IMR-90 (cell line): Measurements from ENCODE around the gene PBRM1. TPM values are rescaled to one million over a fixed set of nuclear protein-coding genes. Genes with fewer than 3 reads are reported as not detected.

ENCODE experiments used
- ATAC-seq: fragments of 200-7000 bp; cut with Tn5 transposase; 2 replicates; pipeline ENCODE4 v1.9.1; 2020; ENCODE audit warnings: low read depth, mild to moderate bottlenecking, moderate library complexity
- BruUV-seq: library from RNA; stranded (reverse); fragments of 400-500 nt; replicated peaks from 2 replicates; lab custom pipeline; 2021; lab: Mats Ljungman, UMichigan
- CTCF ChIA-PET: fragments of 300-600 bp; formaldehyde crosslinking; extraction: SDS; loops from one replicate; lab custom pipeline; 2021; ENCODE audit warnings: antibody characterized with exemption; lab: Yijun Ruan, JAX
- POLR2A ChIA-PET: fragments of 300-600 bp; sonication (Branson Sonifier 250); formaldehyde crosslinking; loops from one replicate; lab custom pipeline; 2022; ENCODE audit warnings: antibody characterized with exemption; ENCODE audit not compliant: unreplicated experiment; lab: Charles Lee
- DNase-seq: peaks from one replicate; pipeline ENCODE4 v3.0.0; 2013
- H2AFZ ChIP-seq: replicated peaks from 2 replicates; pipeline ENCODE3; 2013; ENCODE audit warnings: low read length, mild to moderate bottlenecking; ENCODE audit not compliant: poor library complexity
- H2AK5ac ChIP-seq: 2 replicates; pipeline ENCODE4 v1.6.1; 2013; ENCODE audit warnings: low read depth, low read length, inconsistent platforms
- H2AK9ac ChIP-seq: replicated peaks from 2 replicates; pipeline ENCODE3; 2013; ENCODE audit warnings: mild to moderate bottlenecking, low read depth, low read length, moderate library complexity; ENCODE audit not compliant: poor library complexity
- H2BK120ac ChIP-seq: 2 replicates; pipeline ENCODE4 v1.6.1; 2013; ENCODE audit warnings: low read depth, low read length, inconsistent platforms
- H2BK15ac ChIP-seq: 3 replicates; pipeline ENCODE4 v1.6.1; 2013; ENCODE audit warnings: low read depth, low read length, inconsistent platforms
- H2BK20ac ChIP-seq: 2 replicates; pipeline ENCODE4 v1.6.1; 2013; ENCODE audit warnings: low read depth, mild to moderate bottlenecking, inconsistent platforms, low read length, moderate library complexity
- H2BK5ac ChIP-seq: 2 replicates; pipeline ENCODE4 v1.6.1; 2013; ENCODE audit warnings: mild to moderate bottlenecking, low read depth, low read length, inconsistent platforms; ENCODE audit not compliant: poor library complexity, severe bottlenecking
- H3K14ac ChIP-seq: replicated peaks from 2 replicates; pipeline ENCODE4 v1.6.1; 2013; ENCODE audit warnings: low read depth, low read length, inconsistent platforms
- H3K18ac ChIP-seq: 2 replicates; pipeline ENCODE4 v1.6.1; 2013; ENCODE audit warnings: low read depth, low read length, control low read depth
- H3K23ac ChIP-seq: 2 replicates; pipeline ENCODE4 v1.6.1; 2013; ENCODE audit warnings: low read depth, low read length, inconsistent platforms
- H3K27ac ChIP-seq: 2 replicates; pipeline ENCODE4 v1.5.1; 2013; ENCODE audit warnings: mild to moderate bottlenecking, control low read depth, low read length; ENCODE audit not compliant: insufficient read depth
- H3K27me3 ChIP-seq: 2 replicates; pipeline ENCODE4 v1.6.1; 2013; ENCODE audit warnings: low read length; ENCODE audit not compliant: control insufficient read depth, insufficient read depth
- H3K36me3 ChIP-seq: 2 replicates; pipeline ENCODE4 v1.6.1; 2013; ENCODE audit warnings: low read length, mixed read lengths; ENCODE audit not compliant: control insufficient read depth, insufficient read depth
- H3K4ac ChIP-seq: 2 replicates; pipeline ENCODE4 v1.6.1; 2013; ENCODE audit warnings: low read depth, low read length, inconsistent platforms
- H3K4me1 ChIP-seq: 2 replicates; pipeline ENCODE4 v1.6.1; 2013; ENCODE audit warnings: low read length, mixed read lengths; ENCODE audit not compliant: control insufficient read depth, insufficient read depth
- H3K4me2 ChIP-seq: 2 replicates; pipeline ENCODE4 v1.6.1; 2013; ENCODE audit warnings: low read depth, mild to moderate bottlenecking, control low read depth, low read length, moderate library complexity
- H3K4me3 ChIP-seq: 2 replicates; pipeline ENCODE4 v1.5.1; 2013; ENCODE audit warnings: low read depth, mild to moderate bottlenecking, control low read depth, low read length, moderate library complexity; ENCODE audit not compliant: insufficient read depth
- H3K56ac ChIP-seq: 2 replicates; pipeline ENCODE4 v1.6.1; 2013; ENCODE audit warnings: low read length, inconsistent platforms; ENCODE audit not compliant: insufficient read depth; ENCODE audit errors: extremely low read depth
- H3K79me1 ChIP-seq, 2 experiments: 2 replicates each; pipeline ENCODE4 v1.6.1; 2013; ENCODE audit warnings: low read length in 2 of 2, inconsistent platforms in 1 of 2, low read depth in 1 of 2
- H3K9ac ChIP-seq: 2 replicates; pipeline ENCODE4 v1.6.1; 2013; ENCODE audit warnings: low read depth, low read length, control low read depth
- H3K9me1 ChIP-seq: 2 replicates; pipeline ENCODE4 v1.6.1; 2013; ENCODE audit warnings: low read length, inconsistent platforms; ENCODE audit not compliant: insufficient read depth
- H3K9me3 ChIP-seq: 2 replicates; pipeline ENCODE4 v1.6.1; 2013; ENCODE audit warnings: low read length; ENCODE audit not compliant: control insufficient read depth, insufficient read depth
- H4K20me1 ChIP-seq: 2 replicates; pipeline ENCODE4 v1.6.1; 2013; ENCODE audit warnings: low read length, inconsistent platforms; ENCODE audit not compliant: insufficient read depth
- H4K5ac ChIP-seq: 2 replicates; pipeline ENCODE4 v1.6.1; 2013; ENCODE audit warnings: mild to moderate bottlenecking, low read depth, low read length, control low read depth
- H4K8ac ChIP-seq, 2 experiments: 2 replicates each; pipeline ENCODE4 v1.6.1; 2013; ENCODE audit warnings: low read depth in 2 of 2, low read length in 2 of 2, control low read depth in 1 of 2, inconsistent platforms in 1 of 2
- H4K91ac ChIP-seq: 2 replicates; pipeline ENCODE4 v1.6.1; 2013; ENCODE audit warnings: low read depth, low read length, inconsistent platforms; ENCODE audit not compliant: insufficient read depth
- BHLHE40 ChIP-seq: fragments of 150-350 bp; IDR thresholded peaks from 2 replicates; pipeline ENCODE4 v1.6.1; 2016; ENCODE audit warnings: mild to moderate bottlenecking, low read depth, low read length
- CEBPB ChIP-seq: IDR thresholded peaks from 2 replicates; pipeline ENCODE4 v1.6.1; 2012; ENCODE audit warnings: low read depth, low read length, improper control_type of control experiment
- CHD1 ChIP-seq: IDR thresholded peaks from 2 replicates; pipeline ENCODE4 v1.6.1; 2012; ENCODE audit warnings: low read depth, low read length, improper control_type of control experiment
- FOS ChIP-seq: fragments of 150-350 bp; IDR thresholded peaks from 2 replicates; pipeline ENCODE4 v1.6.1; 2016; ENCODE audit warnings: low read depth, low read length
- MAFK ChIP-seq: IDR thresholded peaks from 2 replicates; pipeline ENCODE4 v1.6.1; 2012; ENCODE audit warnings: low read depth, low read length, improper control_type of control experiment
- MAZ ChIP-seq: IDR thresholded peaks from 2 replicates; pipeline ENCODE4 v1.6.1; 2012; ENCODE audit warnings: low read depth, mild to moderate bottlenecking, low read length, improper control_type of control experiment, moderate library complexity, borderline replicate concordance
- MXI1 ChIP-seq: IDR thresholded peaks from 2 replicates; pipeline ENCODE4 v1.6.1; 2012; ENCODE audit warnings: low read depth, mild to moderate bottlenecking, low read length, moderate library complexity, borderline replicate concordance
- NFE2L2 ChIP-seq: fragments of 150-350 bp; IDR thresholded peaks from 2 replicates; pipeline ENCODE4 v1.6.1; 2016; ENCODE audit warnings: low read depth, mild to moderate bottlenecking, low read length
- POLR2A ChIP-seq: IDR thresholded peaks from 2 replicates; pipeline ENCODE4 v1.6.1; 2012; ENCODE audit warnings: mild to moderate bottlenecking, low read depth, low read length
- RAD21 ChIP-seq: IDR thresholded peaks from 2 replicates; pipeline ENCODE4 v1.6.1; 2012; ENCODE audit warnings: low read length, improper control_type of control experiment
- RCOR1 ChIP-seq: IDR thresholded peaks from 2 replicates; pipeline ENCODE4 v1.6.1; 2012; ENCODE audit warnings: mild to moderate bottlenecking, low read length, improper control_type of control experiment; ENCODE audit not compliant: insufficient replicate concordance
- RFX5 ChIP-seq: IDR thresholded peaks from 2 replicates; pipeline ENCODE4 v1.8.0; 2012; ENCODE audit warnings: low read depth, mild to moderate bottlenecking, low read length, moderate library complexity
- SMC3 ChIP-seq: fragments of 150-350 bp; IDR thresholded peaks from 2 replicates; pipeline ENCODE4 v1.6.1; 2016; ENCODE audit warnings: low read depth, mild to moderate bottlenecking, antibody characterized with exemption, low read length, moderate library complexity
- WGBS, 2 experiments: methylation state at CpG; one replicate each; pipeline versions ENCODE4 v1.1.5 to v1.1.7; 2013; ENCODE audit warnings: missing lambda C conversion rate in 2 of 2; ENCODE audit not compliant: insufficient read length in 1 of 2; ENCODE audit errors: extremely low coverage in 2 of 2; 5-methylcytosine and 5-hydroxymethylcytosine counted together
- dilution Hi-C: fragments of 300-500 bp; cut with HindIII; formaldehyde crosslinking; loops from one replicate; pipeline ENCODE4 v1.14.3; 2018; ENCODE audit warnings: low sequenced_read_pairs; ENCODE audit not compliant: unreplicated experiment
- in situ Hi-C: fragments of 300-500 bp; cut with MboI; formaldehyde crosslinking; loops from 3 replicates; pipeline ENCODE4 v1.14.3; 2019; ENCODE audit warnings: low sequenced_read_pairs, inconsistent platforms, mixed read lengths
- intact Hi-C: fragments of 100-400 bp; cut with micrococcal nuclease; formaldehyde crosslinking; loops from 2 replicates; pipeline ENCODE4 v1.10.0; 2022
- polyA plus RNA-seq, 3 experiments: library from polyadenylated mRNA; depleted of rRNA; stranded (reverse); fragments of >200 nt; gene quantifications; 2 replicates each; pipeline ENCODE4 v1.2.3, GENCODE V29; 2012; ENCODE audit warnings: low replicate concordance in 1 of 3
- total RNA-seq: library from RNA; depleted of rRNA; stranded (reverse); fragments of >200 nt; gene quantifications from 2 replicates; pipeline ENCODE4 v1.2.3, GENCODE V29; 2012
- TF ChIP-seq, protein P1 (sequence below): fragments of 150-350 bp; IDR thresholded peaks from 2 replicates; pipeline ENCODE4 v1.6.1; 2017; ENCODE audit warnings: mild to moderate bottlenecking, antibody characterized with exemption, low read length, low read depth
- TF ChIP-seq, protein P2 (sequence below): conservative IDR thresholded peaks from 2 replicates; pipeline ENCODE4 v1.5.1; 2012; ENCODE audit warnings: mild to moderate bottlenecking, low read depth, low read length, improper control_type of control experiment
- TF ChIP-seq, protein P3 (sequence below): fragments of 150-350 bp; IDR thresholded peaks from 2 replicates; pipeline ENCODE4 v1.6.1; 2016; ENCODE audit warnings: low read depth, mild to moderate bottlenecking, low read length, moderate library complexity, borderline replicate concordance

Gene PBRM1
- total and polyA plus RNA-seq, 2 of the 4 experiments (the other 2 are of a cell fraction) = 16.5 to 72.6 TPM

DNA sequence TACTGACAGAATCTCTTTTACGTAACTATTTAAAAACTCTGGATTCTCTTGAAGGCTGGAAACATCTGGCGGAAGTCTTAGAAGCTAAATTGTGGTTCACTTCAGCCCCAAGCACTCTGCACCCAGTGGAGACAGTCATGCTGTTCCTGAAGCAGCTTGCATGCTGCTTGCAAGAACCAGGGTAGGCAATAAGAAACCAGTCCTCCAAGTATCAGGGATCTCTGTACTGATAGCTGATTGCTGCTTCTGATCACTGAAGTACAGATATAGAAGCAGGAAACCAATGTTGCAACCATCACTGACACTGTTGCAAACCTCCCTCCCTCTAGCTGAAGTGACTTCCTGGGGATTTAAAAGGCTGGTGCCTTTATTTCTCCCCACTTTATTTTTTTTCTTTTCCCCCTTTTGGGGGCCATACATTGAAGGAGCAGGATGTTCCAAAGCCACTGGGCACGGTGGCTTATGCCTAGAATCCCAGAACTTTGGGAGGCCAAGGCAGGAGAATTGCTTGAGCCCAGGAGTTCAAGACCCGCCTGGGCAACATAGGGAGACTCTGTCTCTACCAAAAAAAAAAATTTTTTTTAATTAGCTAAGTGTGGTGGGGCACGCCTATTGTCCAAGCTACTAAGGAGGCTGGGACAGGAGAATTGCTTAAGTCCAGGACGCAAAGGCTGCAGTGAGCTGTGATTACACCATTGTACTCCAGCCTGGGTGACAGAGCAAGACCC lies 35.5 kb upstream of the PBRM1 start:
- in situ Hi-C loops (no loop called here), intact Hi-C loops (no loop called here), dilution Hi-C loops (no loop called here)
- H4K5ac ChIP-seq = no peak overlapping the region
- no peak overlapping the region for H2BK5ac ChIP-seq
- no peak overlapping the region for H2BK20ac ChIP-seq
- no peak overlapping the region for H3K14ac ChIP-seq
- ATAC-seq (no peak), DNase-seq (no peak)
- H3K18ac ChIP-seq = no peak overlapping the region
- no peaks in the 10 kb centered on the region for H3K4me1 ChIP-seq
- no peaks in the 10 kb centered on the region for H3K9me3 ChIP-seq
- no peak overlapping the region for H4K91ac ChIP-seq
- TF ChIP-seq MXI1 = no peak
- TF ChIP-seq MAFK = no peak
- TF ChIP-seq, protein P1, sequence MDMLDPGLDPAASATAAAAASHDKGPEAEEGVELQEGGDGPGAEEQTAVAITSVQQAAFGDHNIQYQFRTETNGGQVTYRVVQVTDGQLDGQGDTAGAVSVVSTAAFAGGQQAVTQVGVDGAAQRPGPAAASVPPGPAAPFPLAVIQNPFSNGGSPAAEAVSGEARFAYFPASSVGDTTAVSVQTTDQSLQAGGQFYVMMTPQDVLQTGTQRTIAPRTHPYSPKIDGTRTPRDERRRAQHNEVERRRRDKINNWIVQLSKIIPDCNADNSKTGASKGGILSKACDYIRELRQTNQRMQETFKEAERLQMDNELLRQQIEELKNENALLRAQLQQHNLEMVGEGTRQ = no peak
- TF ChIP-seq CEBPB = no peak
- TF ChIP-seq RAD21 = no peak
- no peak for TF ChIP-seq MAZ
- no peak for TF ChIP-seq RFX5
- TF ChIP-seq BHLHE40 = no peak
- no peak for TF ChIP-seq NFE2L2
- TF ChIP-seq RCOR1 = no peak
- TF ChIP-seq, protein P2, sequence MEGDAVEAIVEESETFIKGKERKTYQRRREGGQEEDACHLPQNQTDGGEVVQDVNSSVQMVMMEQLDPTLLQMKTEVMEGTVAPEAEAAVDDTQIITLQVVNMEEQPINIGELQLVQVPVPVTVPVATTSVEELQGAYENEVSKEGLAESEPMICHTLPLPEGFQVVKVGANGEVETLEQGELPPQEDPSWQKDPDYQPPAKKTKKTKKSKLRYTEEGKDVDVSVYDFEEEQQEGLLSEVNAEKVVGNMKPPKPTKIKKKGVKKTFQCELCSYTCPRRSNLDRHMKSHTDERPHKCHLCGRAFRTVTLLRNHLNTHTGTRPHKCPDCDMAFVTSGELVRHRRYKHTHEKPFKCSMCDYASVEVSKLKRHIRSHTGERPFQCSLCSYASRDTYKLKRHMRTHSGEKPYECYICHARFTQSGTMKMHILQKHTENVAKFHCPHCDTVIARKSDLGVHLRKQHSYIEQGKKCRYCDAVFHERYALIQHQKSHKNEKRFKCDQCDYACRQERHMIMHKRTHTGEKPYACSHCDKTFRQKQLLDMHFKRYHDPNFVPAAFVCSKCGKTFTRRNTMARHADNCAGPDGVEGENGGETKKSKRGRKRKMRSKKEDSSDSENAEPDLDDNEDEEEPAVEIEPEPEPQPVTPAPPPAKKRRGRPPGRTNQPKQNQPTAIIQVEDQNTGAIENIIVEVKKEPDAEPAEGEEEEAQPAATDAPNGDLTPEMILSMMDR = no peak
- TF ChIP-seq CHD1 = no peak
- TF ChIP-seq FOS = no peak
- TF ChIP-seq, protein P3, sequence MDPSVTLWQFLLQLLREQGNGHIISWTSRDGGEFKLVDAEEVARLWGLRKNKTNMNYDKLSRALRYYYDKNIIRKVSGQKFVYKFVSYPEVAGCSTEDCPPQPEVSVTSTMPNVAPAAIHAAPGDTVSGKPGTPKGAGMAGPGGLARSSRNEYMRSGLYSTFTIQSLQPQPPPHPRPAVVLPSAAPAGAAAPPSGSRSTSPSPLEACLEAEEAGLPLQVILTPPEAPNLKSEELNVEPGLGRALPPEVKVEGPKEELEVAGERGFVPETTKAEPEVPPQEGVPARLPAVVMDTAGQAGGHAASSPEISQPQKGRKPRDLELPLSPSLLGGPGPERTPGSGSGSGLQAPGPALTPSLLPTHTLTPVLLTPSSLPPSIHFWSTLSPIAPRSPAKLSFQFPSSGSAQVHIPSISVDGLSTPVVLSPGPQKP = no peak
- no peak for TF ChIP-seq POLR2A
- TF ChIP-seq SMC3 = no peak
- ChIA-PET CTCF (interaction anchor here (0.6 kb wide), 1 partner anchor 309 kb away, joined by 10 read pairs; no protein-coding TSS in a partner anchor), POLR2A (no interaction called here)
- no peaks in the 10 kb centered on the region for H3K27me3 ChIP-seq
- no peak overlapping the region for H3K56ac ChIP-seq
- H2AK9ac ChIP-seq = no peak overlapping the region
- no peak overlapping the region for H3K27ac ChIP-seq
- no peak overlapping the region for H4K8ac ChIP-seq
- H3K36me3 ChIP-seq = no peaks in the 10 kb centered on the region; the same call in 1 of the 2 replicates
- H2BK120ac ChIP-seq = no peak overlapping the region
- no peak overlapping the region for H2AK5ac ChIP-seq
- no peaks in the 10 kb centered on the region for H4K20me1 ChIP-seq
- no peaks in the 10 kb centered on the region for H3K79me1 ChIP-seq
- H3K9me1 ChIP-seq = no peaks in the 10 kb centered on the region
- 100% methylated on average over 2 of the region's 6 CpGs; no CpG with 5 or more reads in 1 of the 2 experiments for WGBS, 2 experiments
- H3K23ac ChIP-seq = no peak overlapping the region
- BruUV-seq = no TSS peak
- H3K4ac ChIP-seq = no peak overlapping the region
- no peak overlapping the region for H3K9ac ChIP-seq
- H2BK15ac ChIP-seq = no peak overlapping the region
- no peak overlapping the region for H2AFZ ChIP-seq
- no peak overlapping the region for H3K4me3 ChIP-seq
- no peak overlapping the region for H3K4me2 ChIP-seq
